H1 (cell line): ENCODE results near the gene LDLRAD1. TPM values are rescaled to one million over a fixed set of nuclear protein-coding genes. Genes with fewer than 3 reads are reported as not detected.

Experiments
- CTCF ChIA-PET: fragments of 300-600 bp; sonication (Branson Sonifier 250); formaldehyde crosslinking; loops from one replicate; lab custom pipeline; 2021; ENCODE audit not compliant: partially characterized antibody; lab: Charles Lee
- POLR2A ChIA-PET: fragments of 300-600 bp; sonication (Branson Sonifier 250); formaldehyde crosslinking; loops from one replicate; lab custom pipeline; 2021; ENCODE audit warnings: inconsistent platforms; ENCODE audit not compliant: partially characterized antibody; lab: Charles Lee
- DNase-seq, 2 experiments: peaks; one replicate each; pipeline versions ENCODE4 v3.0.0 to v3.0.0-alpha.2; 2010 to 2022; ENCODE audit warnings: low spot score in 2 of 2, low read depth in 1 of 2, mixed read lengths in 1 of 2
- FAIRE-seq: peaks from 2 replicates; lab custom pipeline; 2011; peaks lifted over from hg19 to GRCh38; lab: Jason Lieb, UNC
- H2AFZ ChIP-seq: 2 replicates; pipeline ENCODE4 v1.8.1; 2012; ENCODE audit warnings: low read length, inconsistent platforms
- H2AK5ac ChIP-seq: 2 replicates; pipeline ENCODE4 v1.6.1; 2013; ENCODE audit warnings: low read depth, low read length
- H2BK120ac ChIP-seq: replicated peaks from 2 replicates; pipeline ENCODE3; 2013; ENCODE audit warnings: low read depth, low read length, inconsistent platforms
- H2BK12ac ChIP-seq: 2 replicates; pipeline ENCODE4 v1.6.1; 2013; ENCODE audit warnings: low read depth, low read length
- H2BK15ac ChIP-seq: 2 replicates; pipeline ENCODE4 v1.6.1; 2013; ENCODE audit warnings: low read length
- H2BK20ac ChIP-seq: 2 replicates; pipeline ENCODE4 v1.6.1; 2013; ENCODE audit warnings: low read length
- H2BK5ac ChIP-seq: 2 replicates; pipeline ENCODE4 v1.6.1; 2013; ENCODE audit warnings: low read depth, low read length
- H3K14ac ChIP-seq: 2 replicates; pipeline ENCODE4 v1.6.1; 2013; ENCODE audit warnings: inconsistent platforms; ENCODE audit not compliant: insufficient read length
- H3K18ac ChIP-seq: 2 replicates; pipeline ENCODE4 v1.6.1; 2013; ENCODE audit warnings: low read length; ENCODE audit errors: extremely low read depth
- H3K23ac ChIP-seq: 2 replicates; pipeline ENCODE4 v1.6.1; 2013; ENCODE audit warnings: inconsistent platforms; ENCODE audit not compliant: insufficient read length
- H3K23me2 ChIP-seq: 2 replicates; pipeline ENCODE4 v1.6.1; 2013; ENCODE audit warnings: low read depth, low read length
- H3K27ac ChIP-seq: 2 replicates; pipeline ENCODE4 v1.6.1; 2011; ENCODE audit warnings: low read depth, low read length, inconsistent platforms
- H3K27me3 ChIP-seq, 4 experiments: replicated peaks in 1 of 4; 1 replicate in 1 of 4; 2 replicates in 3 of 4; pipeline versions ENCODE4 v1.6.1 to v1.8.1; 2011 to 2013; ENCODE audit warnings: low read length in 3 of 4, mild to moderate bottlenecking in 3 of 4, inconsistent platforms in 2 of 4, mixed read lengths in 2 of 4, moderate library complexity in 1 of 4; ENCODE audit not compliant: control insufficient read depth in 3 of 4, insufficient read depth in 3 of 4; ENCODE audit errors: extremely low read depth in 1 of 4
- H3K36me3 ChIP-seq, 4 experiments: 2 replicates each; pipeline versions ENCODE4 v1.6.1 to v1.8.1; 2011 to 2013; ENCODE audit warnings: mild to moderate bottlenecking in 4 of 4, low read length in 3 of 4, moderate library complexity in 2 of 4, control low read depth in 1 of 4, inconsistent platforms in 1 of 4; ENCODE audit not compliant: insufficient read depth in 4 of 4, control insufficient read depth in 2 of 4
- H3K4ac ChIP-seq: replicated peaks from 2 replicates; pipeline ENCODE3; 2013; ENCODE audit warnings: low read length, low read depth, mixed read lengths, inconsistent platforms; ENCODE audit not compliant: insufficient read length
- H3K4me1 ChIP-seq, 4 experiments: replicated peaks in 1 of 4; 1 replicate in 1 of 4; 2 replicates in 3 of 4; pipeline versions ENCODE4 v1.6.1 to v1.8.1; 2011 to 2013; ENCODE audit warnings: low read length in 3 of 4, inconsistent platforms in 2 of 4, mixed read lengths in 1 of 4; ENCODE audit not compliant: insufficient read depth in 4 of 4, control insufficient read depth in 3 of 4
- H3K4me2 ChIP-seq, 2 experiments: 2 replicates each; pipeline versions ENCODE4 v1.6.1 to v1.8.1; 2011 to 2013; ENCODE audit warnings: low read depth in 2 of 2, low read length in 2 of 2, control low read depth in 1 of 2, inconsistent platforms in 1 of 2, mild to moderate bottlenecking in 1 of 2; ENCODE audit not compliant: insufficient read depth in 1 of 2
- H3K4me3 ChIP-seq, 4 experiments: fragments of 200-600, 300-600 bp in 1 of 4; sonication (generic), shearing (Covaris generic), sonication (Bioruptor Twin) in 1 of 4; 2 replicates each; pipeline versions ENCODE4 v1.5.1 to v1.8.1; 2011 to 2016; ENCODE audit warnings: low read length in 4 of 4, low read depth in 3 of 4, control low read depth in 2 of 4, inconsistent platforms in 2 of 4, mild to moderate bottlenecking in 2 of 4, mixed read lengths in 1 of 4, moderate library complexity in 1 of 4; ENCODE audit not compliant: insufficient read depth in 2 of 4; ENCODE audit errors: extremely low read depth in 1 of 4
- H3K56ac ChIP-seq: replicated peaks from 2 replicates; pipeline ENCODE3; 2013; ENCODE audit warnings: low read depth, mild to moderate bottlenecking, mixed read lengths, low read length, inconsistent platforms; ENCODE audit not compliant: insufficient read length
- H3K79me1 ChIP-seq: 2 replicates; pipeline ENCODE4 v1.6.1; 2013; ENCODE audit warnings: low read depth, low read length, control low read depth
- H3K79me2 ChIP-seq, 2 experiments: 2 replicates each; pipeline versions ENCODE4 v1.6.1 to v1.8.1; 2012 to 2013; ENCODE audit warnings: low read length in 2 of 2, mild to moderate bottlenecking in 2 of 2, inconsistent platforms in 1 of 2; ENCODE audit not compliant: insufficient read depth in 2 of 2, control insufficient read depth in 1 of 2
- H3K9ac ChIP-seq, 4 experiments: replicated peaks in 1 of 4; 1 replicate in 1 of 4; 2 replicates in 3 of 4; pipeline versions ENCODE4 v1.6.1 to v1.8.1; 2011 to 2013; ENCODE audit warnings: low read depth in 3 of 4, low read length in 3 of 4, control low read depth in 2 of 4, mild to moderate bottlenecking in 2 of 4, moderate library complexity in 2 of 4, inconsistent platforms in 1 of 4; ENCODE audit errors: extremely low read depth in 1 of 4
- H3K9me3 ChIP-seq, 2 experiments: 2 replicates each; pipeline versions ENCODE4 v1.6.1 to v1.8.1; 2012 to 2013; ENCODE audit warnings: mild to moderate bottlenecking in 2 of 2, moderate library complexity in 2 of 2, control low read depth in 1 of 2, inconsistent platforms in 1 of 2, low read depth in 1 of 2, low read length in 1 of 2, mixed read lengths in 1 of 2; ENCODE audit not compliant: insufficient read depth in 2 of 2
- H4K20me1 ChIP-seq, 2 experiments: replicated peaks in 1 of 2; 2 replicates each; pipeline versions ENCODE3 to v1.8.1; 2011 to 2013; ENCODE audit warnings: inconsistent platforms in 2 of 2, low read length in 2 of 2, mild to moderate bottlenecking in 1 of 2; ENCODE audit not compliant: insufficient read depth in 2 of 2, control insufficient read depth in 1 of 2
- H4K5ac ChIP-seq: 2 replicates; pipeline ENCODE4 v1.6.1; 2013; ENCODE audit warnings: low read length, low read depth, mixed read lengths, inconsistent platforms; ENCODE audit not compliant: insufficient read length
- H4K8ac ChIP-seq: 2 replicates; pipeline ENCODE4 v1.8.0; 2013; ENCODE audit warnings: mild to moderate bottlenecking, moderate library complexity, low read length, inconsistent platforms; ENCODE audit not compliant: insufficient read depth; ENCODE audit errors: extremely low read depth
- H4K91ac ChIP-seq: replicated peaks from 2 replicates; pipeline ENCODE3; 2013; ENCODE audit warnings: low read length, mixed read lengths, inconsistent platforms; ENCODE audit not compliant: insufficient read length
- BACH1 ChIP-seq: IDR thresholded peaks from 2 replicates; pipeline ENCODE4 v1.6.1; 2012; ENCODE audit warnings: low read length, improper control_type of control experiment
- EP300 ChIP-seq, 2 experiments: IDR thresholded peaks; 1 replicate in 1 of 2; 2 replicates in 1 of 2; pipeline ENCODE4 v1.6.1; 2011 to 2012; ENCODE audit warnings: low read depth in 2 of 2, low read length in 2 of 2, mild to moderate bottlenecking in 2 of 2, borderline replicate concordance in 1 of 2, inconsistent platforms in 1 of 2, moderate library complexity in 1 of 2
- EZH2 ChIP-seq: fragments of 200-600 bp; sonication (generic); IDR thresholded peaks from 2 replicates; pipeline ENCODE4 v1.7.1; 2012; ENCODE audit warnings: low read depth, mild to moderate bottlenecking, moderate library complexity, low read length, inconsistent platforms; ENCODE audit not compliant: severe bottlenecking
- HDAC2 ChIP-seq, 2 experiments: fragments of 300-600 bp in 1 of 2; sonication (generic) in 1 of 2; IDR thresholded peaks; 2 replicates each; pipeline ENCODE4 v1.6.1; 2011 to 2012; ENCODE audit warnings: low read depth in 2 of 2, low read length in 2 of 2, mild to moderate bottlenecking in 2 of 2, moderate library complexity in 2 of 2, borderline replicate concordance in 1 of 2, inconsistent platforms in 1 of 2
- RAD21 ChIP-seq, 2 experiments: IDR thresholded peaks in 1 of 2; conservative IDR thresholded peaks in 1 of 2; 2 replicates each; pipeline ENCODE4 v1.6.1; 2011; ENCODE audit warnings: low read depth in 2 of 2, low read length in 2 of 2, improper control_type of control experiment in 1 of 2, inconsistent platforms in 1 of 2, mild to moderate bottlenecking in 1 of 2, moderate library complexity in 1 of 2
- SAP30 ChIP-seq: fragments of 300-600 bp; sonication (generic); IDR thresholded peaks from 2 replicates; pipeline ENCODE4 v1.7.1; 2012; ENCODE audit warnings: low read length, moderate library complexity, mild to moderate bottlenecking, inconsistent platforms; ENCODE audit not compliant: insufficient read depth, insufficient replicate concordance
- SIN3A ChIP-seq, 2 experiments: IDR thresholded peaks in 1 of 2; conservative IDR thresholded peaks in 1 of 2; 2 replicates each; pipeline ENCODE4 v1.6.1; 2011 to 2012; ENCODE audit warnings: low read length in 2 of 2, improper control_type of control experiment in 1 of 2, low read depth in 1 of 2, mild to moderate bottlenecking in 1 of 2
- TCF12 ChIP-seq: IDR thresholded peaks from 2 replicates; pipeline ENCODE4 v1.6.1; 2011; ENCODE audit warnings: low read depth, mild to moderate bottlenecking, low read length
- YY1 ChIP-seq: IDR thresholded peaks from 2 replicates; pipeline ENCODE4 v1.6.1; 2011; ENCODE audit warnings: low read depth, mild to moderate bottlenecking, low read length
- WGBS, 2 experiments: shearing (Covaris generic) in 1 of 2; methylation state at CpG; one replicate each; pipeline versions ENCODE4 v1.1.6 to v1.1.7; 2013 to 2015; ENCODE audit warnings: low lambda C conversion rate in 2 of 2, mixed read lengths in 2 of 2, inconsistent platforms in 1 of 2, low coverage in 1 of 2, missing lambda C conversion rate in 1 of 2; ENCODE audit not compliant: insufficient replicate concordance in 2 of 2, insufficient coverage in 1 of 2, insufficient read length in 1 of 2; ENCODE audit errors: extremely low coverage in 1 of 2, missing lambda C conversion rate in 1 of 2; 5-methylcytosine and 5-hydroxymethylcytosine counted together
- polyA plus RNA-seq, 7 experiments: library from polyadenylated mRNA; depleted of rRNA in 3 of 7; stranded (reverse) in 5 of 7; unstranded in 2 of 7; fragments of >200 nt in 5 of 7; fragments of 200-250 nt in 2 of 7; gene quantifications; 1 replicate in 5 of 7; 2 replicates in 1 of 7; 4 replicates in 1 of 7; pipeline versions ENCODE4 v1.2.1 to v1.2.3, GENCODE V29; 2011 to 2013; ENCODE audit warnings: missing spikeins in 2 of 7, mixed read lengths in 2 of 7
- total RNA-seq: library from RNA; stranded (reverse); fragmentation: NEBNext Ultra II Directional; extraction: Animal tissue kit (Norgen Biotek cat#: 25700); gene quantifications from 2 replicates; pipeline ENCODE4 v1.2.1, GENCODE V29; 2021
- TF ChIP-seq, protein P1 (sequence below), 3 experiments: IDR thresholded peaks; 1 replicate in 2 of 3; 2 replicates in 1 of 3; pipeline versions ENCODE4 v1.5.1 to v1.6.1; 2011; ENCODE audit warnings: low read length in 3 of 3, mild to moderate bottlenecking in 3 of 3, inconsistent platforms in 2 of 3, low read depth in 1 of 3, moderate library complexity in 1 of 3; ENCODE audit not compliant: insufficient read depth in 1 of 3; ENCODE audit errors: control extremely low read depth in 1 of 3

LDLRAD1 gene
- total and polyA plus RNA-seq, 2 of the 8 experiments (the other 6 are each of a cell fraction or from before 2014, with no cell fraction given): not detected

DNA sequence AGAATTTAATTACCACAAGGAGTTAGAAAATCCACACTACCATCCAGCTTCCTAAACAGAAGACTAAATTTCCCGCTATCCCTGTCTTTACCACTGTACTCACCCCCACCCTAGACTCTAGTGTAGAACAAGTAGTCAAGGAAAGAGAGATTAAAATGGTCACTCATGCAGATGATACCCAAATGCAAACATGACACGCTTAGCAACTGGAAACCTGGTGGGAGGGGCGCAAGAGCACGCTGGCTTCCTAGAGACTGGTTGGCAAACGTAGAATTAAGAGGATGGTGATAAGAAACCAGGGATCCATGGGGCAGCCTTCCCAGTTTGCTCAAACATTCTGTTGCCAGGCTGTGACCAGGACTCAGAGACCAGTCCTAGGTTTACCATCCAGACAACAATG, 9.9 kb upstream of the LDLRAD1 start:
- no peaks in the 10 kb centered on the region for H3K79me1 ChIP-seq
- no peak overlapping the region for H3K9ac ChIP-seq
- no peak overlapping the region for H2BK15ac ChIP-seq
- no peak overlapping the region for H2AFZ ChIP-seq
- no peak overlapping the region for H2BK120ac ChIP-seq
- H3K9me3 ChIP-seq: no peaks in the 10 kb centered on the region
- H3K4me3 ChIP-seq: no peak overlapping the region
- no peaks in the 10 kb centered on the region for H4K20me1 ChIP-seq
- H3K4ac ChIP-seq: no peak overlapping the region
- H3K4me2 ChIP-seq: no peak overlapping the region
- H3K23ac ChIP-seq: no peak overlapping the region
- no peak overlapping the region for H4K91ac ChIP-seq
- H3K23me2 ChIP-seq: no peaks in the 10 kb centered on the region
- no peak overlapping the region for H3K56ac ChIP-seq
- peak in 1 of 2 experiments; percentile 39 for DNase-seq
- H2BK5ac ChIP-seq: no peak overlapping the region
- H3K36me3 ChIP-seq: peaks cover 0 to 15% (median 5%) of the 10 kb centered on the region in 4 experiments; a peak in 3 of 8 replicates
- 93% methylated on average over 5 of the region's 5 CpGs; no CpG with 5 or more reads in 1 of the 2 experiments for whole genome bisulfite sequencing, 2 experiments
- H3K4me1 ChIP-seq: no peaks in the 10 kb centered on the region
- no peaks in the 10 kb centered on the region for H3K27me3 ChIP-seq
- no peak overlapping the region for H2AK5ac ChIP-seq
- no peak overlapping the region for H4K5ac ChIP-seq
- no peak overlapping the region for H2BK12ac ChIP-seq
- CTCF ChIA-PET: interaction anchor here (0.8 to 1.9 kb wide), 2 partner anchors 13 to 36 kb away, joined by 3 to 5 read pairs; no protein-coding TSS in a partner anchor
- no peak for FAIRE-seq
- H3K18ac ChIP-seq: no peak overlapping the region
- H3K14ac ChIP-seq: no peak overlapping the region
- POLR2A ChIA-PET: no interaction called here
- no peak overlapping the region for H2BK20ac ChIP-seq
- H4K8ac ChIP-seq: no peak overlapping the region
- H3K79me2 ChIP-seq: no peaks in the 10 kb centered on the region
- H3K27ac ChIP-seq: no peak overlapping the region
- TF ChIP-seq SAP30 (no peak), SIN3A (conservative IDR thresholded peaks at IDR 0.05 in 1 of 2, IDR thresholded peaks at IDR 0.05 in 1 of 2; ENCODE audit: low read depth in 1 of 2, low read length in 2 of 2) (no peak), TCF12 (no peak), BACH1 (no peak), EZH2 (no peak), RAD21 (IDR thresholded peaks at IDR 0.05 in 1 of 2, conservative IDR thresholded peaks at IDR 0.05 in 1 of 2; ENCODE audit: low read depth in 2 of 2, low read length in 2 of 2) (no peak), YY1 (no peak), EP300 (IDR thresholded peaks at IDR 0.05; ENCODE audit: borderline replicate concordance in 1 of 2, low read depth in 2 of 2, low read length in 2 of 2) (no peak), HDAC2 (IDR thresholded peaks at IDR 0.05; ENCODE audit: borderline replicate concordance in 1 of 2, low read depth in 2 of 2, low read length in 2 of 2) (no peak)
- TF ChIP-seq, protein P1, sequence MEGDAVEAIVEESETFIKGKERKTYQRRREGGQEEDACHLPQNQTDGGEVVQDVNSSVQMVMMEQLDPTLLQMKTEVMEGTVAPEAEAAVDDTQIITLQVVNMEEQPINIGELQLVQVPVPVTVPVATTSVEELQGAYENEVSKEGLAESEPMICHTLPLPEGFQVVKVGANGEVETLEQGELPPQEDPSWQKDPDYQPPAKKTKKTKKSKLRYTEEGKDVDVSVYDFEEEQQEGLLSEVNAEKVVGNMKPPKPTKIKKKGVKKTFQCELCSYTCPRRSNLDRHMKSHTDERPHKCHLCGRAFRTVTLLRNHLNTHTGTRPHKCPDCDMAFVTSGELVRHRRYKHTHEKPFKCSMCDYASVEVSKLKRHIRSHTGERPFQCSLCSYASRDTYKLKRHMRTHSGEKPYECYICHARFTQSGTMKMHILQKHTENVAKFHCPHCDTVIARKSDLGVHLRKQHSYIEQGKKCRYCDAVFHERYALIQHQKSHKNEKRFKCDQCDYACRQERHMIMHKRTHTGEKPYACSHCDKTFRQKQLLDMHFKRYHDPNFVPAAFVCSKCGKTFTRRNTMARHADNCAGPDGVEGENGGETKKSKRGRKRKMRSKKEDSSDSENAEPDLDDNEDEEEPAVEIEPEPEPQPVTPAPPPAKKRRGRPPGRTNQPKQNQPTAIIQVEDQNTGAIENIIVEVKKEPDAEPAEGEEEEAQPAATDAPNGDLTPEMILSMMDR (IDR thresholded peaks at IDR 0.05; ENCODE audit: control extremely low read depth in 1 of 3, insufficient read depth in 1 of 3, low read depth in 1 of 3, low read length in 3 of 3): no peak
